ENCODE measurements around the gene RFNG.

The RFNG gene

DNA sequence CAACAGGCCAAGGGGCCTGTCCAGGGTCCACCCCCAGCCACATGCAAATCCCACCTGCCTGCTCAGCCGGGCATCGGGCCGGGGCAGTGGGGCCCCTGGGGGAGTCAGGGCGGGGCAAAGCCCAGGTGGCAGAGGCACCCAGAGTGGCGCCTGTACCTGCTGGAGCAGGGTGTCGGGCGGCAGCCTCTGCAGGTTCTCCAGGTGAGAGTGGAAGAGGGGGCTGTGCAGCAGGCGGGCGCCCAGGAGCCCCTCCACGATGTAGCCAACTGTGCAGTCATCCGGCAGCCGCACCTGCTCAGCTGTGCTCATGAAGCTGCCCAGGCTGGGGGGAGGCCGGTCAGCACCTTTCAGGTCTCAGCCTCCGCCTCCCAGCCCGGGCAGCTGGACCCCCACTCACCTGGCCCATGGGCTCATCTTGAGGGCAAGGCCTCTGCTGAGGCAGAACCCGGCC, 2.1 kb downstream of the RFNG start:
- TF ChIP-seq, protein P1, sequence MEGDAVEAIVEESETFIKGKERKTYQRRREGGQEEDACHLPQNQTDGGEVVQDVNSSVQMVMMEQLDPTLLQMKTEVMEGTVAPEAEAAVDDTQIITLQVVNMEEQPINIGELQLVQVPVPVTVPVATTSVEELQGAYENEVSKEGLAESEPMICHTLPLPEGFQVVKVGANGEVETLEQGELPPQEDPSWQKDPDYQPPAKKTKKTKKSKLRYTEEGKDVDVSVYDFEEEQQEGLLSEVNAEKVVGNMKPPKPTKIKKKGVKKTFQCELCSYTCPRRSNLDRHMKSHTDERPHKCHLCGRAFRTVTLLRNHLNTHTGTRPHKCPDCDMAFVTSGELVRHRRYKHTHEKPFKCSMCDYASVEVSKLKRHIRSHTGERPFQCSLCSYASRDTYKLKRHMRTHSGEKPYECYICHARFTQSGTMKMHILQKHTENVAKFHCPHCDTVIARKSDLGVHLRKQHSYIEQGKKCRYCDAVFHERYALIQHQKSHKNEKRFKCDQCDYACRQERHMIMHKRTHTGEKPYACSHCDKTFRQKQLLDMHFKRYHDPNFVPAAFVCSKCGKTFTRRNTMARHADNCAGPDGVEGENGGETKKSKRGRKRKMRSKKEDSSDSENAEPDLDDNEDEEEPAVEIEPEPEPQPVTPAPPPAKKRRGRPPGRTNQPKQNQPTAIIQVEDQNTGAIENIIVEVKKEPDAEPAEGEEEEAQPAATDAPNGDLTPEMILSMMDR (IDR thresholded peaks at IDR 0.05) = no peak
- TF ChIP-seq ZFX (IDR thresholded peaks at IDR 0.05; ENCODE audit: borderline replicate concordance) = no peak
- H3K27ac ChIP-seq = no peak overlapping the region

DNA sequence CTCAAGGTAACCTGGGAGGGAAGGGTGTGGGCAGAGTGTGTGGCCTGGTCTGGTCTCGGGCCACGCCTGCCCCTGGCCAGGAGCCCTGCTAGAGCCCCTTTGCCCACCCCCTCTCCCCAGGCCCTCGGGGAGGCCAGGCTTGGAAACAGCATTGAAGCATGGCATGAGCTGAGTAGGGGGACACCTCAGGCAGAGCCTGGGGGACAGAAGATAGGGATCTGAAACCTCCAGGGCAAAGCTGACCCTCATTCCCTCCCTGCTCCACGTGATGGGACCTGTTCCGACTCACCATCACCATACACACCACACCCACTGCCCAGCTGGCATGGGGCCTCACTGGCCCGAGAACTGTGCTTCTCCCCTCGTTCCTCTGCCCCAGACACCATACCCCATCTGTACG, 2.5 kb downstream of the RFNG start:
- H3K27ac ChIP-seq = no peak overlapping the region
- no peak for TF ChIP-seq ZFX (IDR thresholded peaks at IDR 0.05; ENCODE audit: borderline replicate concordance)
- TF ChIP-seq, protein P1 (IDR thresholded peaks at IDR 0.05) = no peak

DNA sequence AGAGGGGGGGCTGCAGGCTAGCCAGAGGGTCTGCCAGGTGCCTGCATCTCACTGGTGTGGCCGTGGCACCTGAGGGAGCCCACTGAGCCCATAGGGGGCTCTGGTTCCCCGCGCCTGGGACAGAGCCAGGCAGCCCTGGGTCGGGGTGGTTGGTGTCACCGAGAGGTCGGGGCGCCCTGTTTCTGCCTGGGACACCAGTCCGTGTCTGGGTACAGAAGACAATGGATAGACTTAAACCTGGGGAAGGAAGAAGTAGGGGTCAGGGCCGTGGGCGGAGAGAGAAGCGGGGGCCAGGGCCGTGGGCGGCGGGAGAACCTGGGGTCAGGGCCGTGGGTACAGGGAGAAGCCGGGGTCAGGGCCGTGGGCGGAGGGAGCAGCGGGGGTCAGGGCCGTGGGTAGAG, 3.0 kb downstream of the RFNG start:
- H3K27ac ChIP-seq = no peak overlapping the region
- TF ChIP-seq, protein P1 (IDR thresholded peaks at IDR 0.05) = no peak
- TF ChIP-seq ZFX (IDR thresholded peaks at IDR 0.05; ENCODE audit: borderline replicate concordance) = no peak

DNA sequence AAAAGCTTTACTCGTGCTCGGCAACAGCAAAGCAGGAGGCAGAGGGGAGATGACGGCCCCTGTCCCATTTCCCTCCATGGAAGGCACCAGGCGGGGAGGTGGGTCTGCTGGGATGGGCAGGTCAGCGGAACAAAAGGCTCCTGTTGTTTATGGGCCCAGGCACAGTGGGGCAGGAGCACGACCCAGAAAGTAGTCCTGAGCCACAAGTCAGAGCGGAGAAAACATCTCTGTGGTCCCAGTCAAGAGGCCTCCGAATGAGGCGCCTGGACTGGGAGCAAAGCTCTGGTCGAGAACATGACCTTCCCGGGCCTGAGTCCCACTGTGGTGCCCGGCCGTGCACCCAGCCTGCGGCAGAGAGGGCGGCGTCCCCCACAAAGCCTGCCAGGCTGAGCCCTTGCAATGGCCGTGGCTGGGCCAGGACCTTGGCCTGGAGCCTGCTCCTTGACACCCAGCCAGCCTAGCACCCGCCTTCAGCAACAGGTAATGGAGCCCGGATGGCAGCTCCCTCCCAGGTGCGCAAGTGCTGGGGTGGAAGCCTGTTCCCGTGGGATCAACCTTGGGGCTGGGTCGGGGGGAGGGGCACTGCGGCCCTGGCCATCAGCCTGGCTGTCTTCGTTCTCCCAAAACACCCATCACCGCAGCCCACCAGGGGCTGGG, 3.6 kb downstream of the RFNG start:
- no peak overlapping the region for H3K27ac ChIP-seq
- TF ChIP-seq, protein P1 (IDR thresholded peaks at IDR 0.05) = no peak
- no peak for TF ChIP-seq ZFX (IDR thresholded peaks at IDR 0.05; ENCODE audit: borderline replicate concordance)

DNA sequence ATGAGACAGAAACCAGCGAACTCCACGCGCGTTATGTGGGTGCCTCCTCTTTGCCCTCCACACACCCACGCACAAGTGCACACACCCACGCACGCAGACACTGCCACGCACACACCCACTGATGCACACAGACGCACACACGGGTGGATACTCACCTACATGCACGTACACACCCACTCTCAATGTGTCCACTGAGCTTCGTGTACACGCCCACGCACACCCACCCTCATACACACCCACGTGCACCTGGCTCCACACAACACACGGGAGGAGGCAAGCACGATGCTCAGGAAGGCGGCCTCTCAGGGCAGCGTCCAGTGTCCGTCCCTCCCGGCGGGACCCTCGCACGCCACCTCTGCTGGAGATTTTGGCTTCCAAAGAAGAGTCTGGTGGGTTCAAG, 4.2 kb downstream of the RFNG start:
- TF ChIP-seq ZFX (IDR thresholded peaks at IDR 0.05; ENCODE audit: borderline replicate concordance) = no peak
- TF ChIP-seq, protein P1 (IDR thresholded peaks at IDR 0.05) = no peak
- no peak overlapping the region for H3K27ac ChIP-seq

DNA sequence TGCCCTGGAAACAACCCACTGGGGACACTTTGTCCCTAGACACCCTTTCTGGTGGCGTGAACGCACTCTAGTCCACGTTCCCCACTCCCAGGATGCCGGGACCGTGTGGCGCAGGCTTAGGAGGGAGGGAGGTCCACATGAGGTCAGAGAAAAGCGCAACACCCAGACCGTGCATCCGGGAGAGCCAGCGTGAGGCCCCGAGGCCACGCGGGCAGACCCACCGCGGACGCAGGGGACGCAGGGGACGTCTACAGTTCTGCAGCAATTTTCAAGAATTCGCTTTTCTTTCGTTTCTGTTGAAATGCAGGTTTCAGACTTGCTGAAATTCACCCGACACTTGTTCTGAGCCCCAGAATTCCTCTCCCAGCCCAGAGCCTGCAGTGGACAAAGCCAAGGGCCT, 4.7 kb downstream of the RFNG start:
- TF ChIP-seq, protein P1 (IDR thresholded peaks at IDR 0.05) = no peak
- no peak for TF ChIP-seq ZFX (IDR thresholded peaks at IDR 0.05; ENCODE audit: borderline replicate concordance)
- H3K27ac ChIP-seq = no peak overlapping the region

DNA sequence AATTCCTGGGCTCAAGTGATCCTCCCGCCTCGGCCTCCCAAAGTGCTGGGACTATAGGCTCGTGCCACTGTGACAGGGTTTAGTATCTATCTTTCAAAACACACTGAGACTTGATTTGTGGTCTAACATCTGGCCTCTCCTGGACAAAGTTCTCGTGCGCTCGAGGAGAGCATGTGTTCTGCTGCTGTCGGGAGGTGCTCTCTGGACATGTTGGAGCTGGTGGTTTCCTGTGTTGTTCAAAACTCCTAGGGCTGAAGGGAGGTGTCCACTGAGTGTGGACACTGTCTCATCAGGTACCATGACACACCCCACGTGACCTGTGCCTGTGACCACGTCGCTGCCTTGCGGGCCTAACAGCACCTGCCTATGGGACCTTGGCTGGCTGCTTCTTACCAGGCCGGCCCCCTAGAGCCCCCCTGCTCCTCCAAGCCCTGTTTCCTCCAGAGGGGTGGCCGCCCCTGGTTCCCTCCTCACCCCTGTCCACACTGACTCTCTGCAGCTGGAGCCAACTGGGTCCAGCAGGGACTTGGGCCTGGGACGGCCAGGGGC, 5.6 kb downstream of the RFNG start:
- TF ChIP-seq, protein P1 (IDR thresholded peaks at IDR 0.05) = no peak
- TF ChIP-seq ZFX (IDR thresholded peaks at IDR 0.05; ENCODE audit: borderline replicate concordance) = no peak

More for the DNA sequence above, 5.6 kb downstream of the RFNG start:
- H3K27ac ChIP-seq = no peak overlapping the region
